Measurements from ENCODE around the gene CSH2. TPM values are rescaled to one million over a fixed set of nuclear protein-coding genes. Genes with fewer than 3 reads are reported as not detected.
"Not testable (repeated sequence)": the region's sequence is repeated elsewhere in the genome, so short reads cannot be mapped to it uniquely, and the experiment has no call there.

Gene CSH2
- polyA plus RNA-seq (2013, experiment 1 of 2; ENCODE audit: insufficient read length) = not detected
- polyA plus RNA-seq (2013, experiment 2 of 2; ENCODE audit: insufficient read length) = not detected

- DNase-seq = not testable (repeated sequence)
Measured at GRCh38 chr17:63873577-63873976, at the start of gene CSH2. Gene CSH2, minus strand, starts transcription at chr17:63873677. Its CDS starts 63 bp downstream, at chr17:63873614.

DNA sequence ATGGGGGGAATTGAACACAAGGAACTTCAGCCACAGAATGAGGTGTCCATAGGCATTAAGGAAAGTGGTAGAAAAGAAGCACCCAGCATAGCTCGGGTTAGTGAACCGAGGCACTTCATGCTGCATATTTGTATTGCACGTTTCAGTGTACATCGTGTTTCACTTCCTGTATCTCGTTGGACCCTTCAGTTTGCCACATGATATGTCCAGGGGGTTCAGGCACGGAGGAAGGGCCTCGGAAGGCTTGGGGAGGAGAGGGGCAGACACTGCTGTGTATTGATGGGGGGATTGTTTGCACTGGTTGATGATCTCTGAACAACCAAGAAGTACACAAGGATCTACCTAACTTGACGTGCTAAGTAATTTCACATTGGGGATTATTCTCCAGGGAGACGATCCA, 48.9 kb upstream of the CSH2 start:
- DNase-seq = not testable (repeated sequence)

- not testable (repeated sequence) for DNase-seq
Measured at GRCh38 chr17:63920779-63921178, 47.3 kb upstream of the CSH2 start.

GRCh38 chr17:63920050-63920449, 46.6 kb upstream of the CSH2 start:
- not testable (repeated sequence) for DNase-seq

GRCh38 chr17:63919311-63919723, 45.8 kb upstream of the CSH2 start:
- DNase-seq = peak; percentile 53

DNA sequence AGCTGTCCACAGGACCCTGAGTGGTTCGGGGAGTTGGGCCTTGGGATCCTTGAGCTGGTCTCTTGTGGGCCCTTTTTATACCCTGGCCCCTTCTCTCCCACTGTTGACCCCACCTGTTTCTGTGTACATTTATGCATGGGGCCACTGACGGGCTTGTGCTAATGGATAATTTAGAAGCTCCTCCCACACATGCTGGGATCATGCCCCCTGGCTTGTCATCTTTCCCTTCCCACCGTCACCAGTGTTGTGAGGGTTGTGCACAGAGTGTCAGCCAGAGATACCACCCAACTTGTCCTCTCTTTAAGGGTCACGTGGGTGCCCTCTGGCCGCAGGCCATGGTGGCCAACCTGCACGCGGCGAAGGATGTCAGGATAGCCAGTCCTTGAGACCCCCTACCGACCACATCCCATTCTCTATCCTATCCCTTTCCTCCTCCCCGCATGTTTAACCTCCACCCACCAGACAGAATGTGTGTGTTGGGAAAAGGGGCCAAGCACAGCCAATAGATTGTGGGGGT, 45.4 kb upstream of the CSH2 start, which contains the start of gene GH1:
TSS of gene GH1 (minus strand) at position 51 of the 517 bp plus-strand sequence. CDS start 63 bp downstream, outside the sequence.
- not testable (repeated sequence) for DNase-seq

DNA sequence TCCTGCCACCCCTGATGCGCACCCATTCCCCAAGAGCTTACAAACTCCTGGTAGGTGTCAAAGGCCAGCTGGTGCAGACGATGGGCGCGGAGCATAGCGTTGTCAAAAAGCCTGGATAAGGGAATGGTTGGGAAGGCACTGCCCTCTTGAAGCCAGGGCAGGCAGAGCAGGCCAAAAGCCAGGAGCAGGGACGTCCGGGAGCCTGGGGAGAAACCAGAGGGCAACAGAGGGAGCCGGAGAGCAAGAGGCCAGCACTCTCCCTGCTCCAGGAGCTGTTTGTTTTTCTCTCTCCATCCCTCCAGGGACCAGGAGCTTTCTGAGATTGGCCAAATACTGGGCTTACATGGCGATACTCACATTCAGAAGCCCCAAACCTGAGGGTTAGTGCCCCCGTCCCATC, 44.8 kb upstream of the CSH2 start:
- DNase-seq = no peak

GRCh38 chr17:63917646-63918045, 44.2 kb upstream of the CSH2 start:
- no peak for DNase-seq

GRCh38 chr17:63917206-63917605, 43.7 kb upstream of the CSH2 start:
- DNase-seq = not testable (repeated sequence)

DNA sequence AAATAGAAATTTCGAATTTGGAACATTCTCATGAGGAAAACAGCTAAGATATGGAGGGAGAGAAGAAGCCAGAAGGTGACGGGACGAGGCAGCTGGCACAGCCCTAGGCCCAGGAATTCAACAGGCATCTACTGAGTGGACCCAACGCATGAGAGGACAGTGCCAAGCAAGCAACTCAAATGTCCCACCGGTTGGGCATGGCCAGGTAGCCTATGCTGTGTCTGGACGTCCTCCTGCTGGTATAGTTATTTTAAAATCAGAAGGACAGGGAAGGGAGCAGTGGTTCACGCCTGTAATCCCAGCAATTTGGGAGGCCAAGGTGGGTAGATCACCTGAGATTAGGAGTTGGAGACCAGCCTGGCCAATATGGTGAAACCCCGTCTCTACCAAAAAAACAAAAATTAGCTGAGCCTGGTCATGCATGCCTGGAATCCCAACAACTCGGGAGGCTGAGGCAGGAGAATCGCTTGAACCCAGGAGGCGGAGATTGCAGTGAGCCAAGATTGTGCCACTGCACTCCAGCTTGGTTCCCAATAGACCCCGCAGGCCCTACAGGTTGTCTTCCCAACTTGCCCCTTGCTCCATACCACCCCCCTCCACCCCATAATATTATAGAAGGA, 43.2 kb upstream of the CSH2 start:
- DNase-seq = no peak

- not testable (repeated sequence) for DNase-seq
Measured at GRCh38 chr17:63915753-63916152, 42.3 kb upstream of the CSH2 start.

- DNase-seq = no peak
Measured at GRCh38 chr17:63914471-63914870, 41.0 kb upstream of the CSH2 start.

- peak; percentile 24 for DNase-seq
Measured at GRCh38 chr17:63911657-63912100, 38.2 kb upstream of the CSH2 start.

DNA sequence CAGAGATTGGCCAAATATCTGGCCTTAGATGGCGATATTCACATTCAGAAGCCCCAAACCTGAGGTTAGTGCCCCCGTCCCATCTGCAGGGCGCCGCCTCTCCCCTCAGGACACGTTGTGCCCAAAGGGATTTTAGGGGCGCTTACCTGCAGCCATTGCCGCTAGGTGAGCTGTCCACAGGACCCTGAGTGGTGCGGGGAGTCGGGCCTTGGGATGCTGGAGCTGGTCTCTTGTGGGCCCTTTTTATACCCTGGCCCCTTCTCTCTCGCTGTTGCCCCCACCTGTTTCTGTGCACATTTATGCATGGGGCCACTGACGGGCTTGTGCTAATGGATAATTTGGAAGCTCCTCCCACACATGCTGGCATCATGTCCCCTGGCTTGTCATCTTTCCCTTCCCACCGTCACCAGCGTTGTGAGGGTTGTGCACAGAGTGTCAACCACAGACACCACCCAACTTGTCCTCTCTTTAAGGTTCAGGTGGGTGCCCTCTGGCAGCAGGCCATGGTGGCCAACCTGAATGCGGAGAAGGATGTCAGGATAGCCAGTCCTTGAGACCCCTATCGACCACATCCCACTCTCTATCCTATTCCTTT, 37.7 kb upstream of the CSH2 start, which contains the start of gene CSHL1:
TSS of gene CSHL1 (minus strand) at position 218 of the 595 bp plus-strand sequence. CDS start at position 156, 62 bp downstream.
- DNase-seq = no peak

GRCh38 chr17:63910096-63910495, 36.6 kb upstream of the CSH2 start:
- DNase-seq = no peak

DNA sequence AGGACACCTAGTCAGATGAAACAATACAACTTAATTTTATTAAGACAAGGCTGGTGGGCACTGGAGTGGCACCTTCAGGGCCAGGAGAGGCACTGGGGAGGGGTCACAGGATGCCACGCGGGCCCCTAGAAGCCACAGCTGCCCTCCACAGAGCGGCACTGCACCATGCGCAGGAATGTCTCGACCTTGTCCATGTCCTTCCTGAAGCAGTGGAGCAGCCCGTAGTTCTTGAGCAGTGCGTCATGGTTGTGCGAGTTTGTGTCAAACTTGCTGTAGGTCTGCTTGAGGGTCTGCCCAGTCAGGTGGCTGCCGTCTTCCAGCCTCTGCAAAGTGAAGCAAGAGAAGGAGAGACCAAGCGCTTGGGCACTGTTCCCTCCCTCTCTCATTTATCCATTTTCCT, 36.1 kb upstream of the CSH2 start:
- not testable (repeated sequence) for DNase-seq

GRCh38 chr17:63907161-63907778, 33.8 kb upstream of the CSH2 start:
- DNase-seq = not testable (repeated sequence)

GRCh38 chr17:63904796-63905195, 31.3 kb upstream of the CSH2 start:
- DNase-seq = not testable (repeated sequence)

GRCh38 chr17:63903787-63904201, 30.3 kb upstream of the CSH2 start:
- DNase-seq = not testable (repeated sequence)

DNA sequence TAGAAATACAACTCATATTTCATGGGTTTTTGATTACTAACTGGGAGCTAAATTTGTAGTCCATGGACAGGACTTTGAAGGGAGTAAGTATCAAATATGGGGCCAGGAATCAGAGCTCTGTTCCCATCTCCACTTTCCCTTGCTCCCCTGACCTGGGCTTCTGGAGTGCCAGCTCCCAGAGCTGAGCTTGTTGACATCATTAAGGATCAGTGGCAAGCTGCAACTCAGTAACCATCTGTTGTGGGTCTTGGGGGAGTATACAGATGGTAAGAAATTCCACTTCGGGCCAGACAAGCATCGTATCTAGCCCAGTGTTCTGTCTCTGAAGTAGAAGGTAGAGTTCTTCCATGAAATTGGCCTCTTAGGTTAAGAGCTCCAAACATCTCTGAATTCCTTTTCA, 28.5 kb upstream of the CSH2 start:
- DNase-seq = not testable (repeated sequence)

- not testable (repeated sequence) for DNase-seq
Measured at GRCh38 chr17:63898899-63899798, 25.7 kb upstream of the CSH2 start.
